Endometrial microvascular endothelial cells (primary cell): ENCODE measurements around the gene OR2K2. TPM values are rescaled to one million over a fixed set of nuclear protein-coding genes. Genes with fewer than 3 reads are reported as not detected.
"Not testable (repeated sequence)": the region's sequence is repeated elsewhere in the genome, so short reads cannot be mapped to it uniquely, and the experiment has no call there.

ENCODE experiments used
- in situ Hi-C: cut with HindIII; loops from 2 replicates; pipeline ENCODE4 v1.10.0; 2017; ENCODE audit warnings: low sequenced_read_pairs, low pct_unique_long_range_greater_than_20kb; ENCODE audit errors: inconsistent ontology term
- total RNA-seq: library from RNA; depleted of rRNA; stranded (reverse); fragments of >200 nt; gene quantifications from one replicate; pipeline ENCODE4 v1.2.3, GENCODE V29; 2015; ENCODE audit errors: inconsistent ontology term

Gene OR2K2
- total RNA-seq, 1 donor from 2014 or later: not detected

GRCh38 chr9:111299599-111299966, 30.4 kb downstream of the OR2K2 start:
- in situ Hi-C loops: not testable (repeated sequence)

DNA sequence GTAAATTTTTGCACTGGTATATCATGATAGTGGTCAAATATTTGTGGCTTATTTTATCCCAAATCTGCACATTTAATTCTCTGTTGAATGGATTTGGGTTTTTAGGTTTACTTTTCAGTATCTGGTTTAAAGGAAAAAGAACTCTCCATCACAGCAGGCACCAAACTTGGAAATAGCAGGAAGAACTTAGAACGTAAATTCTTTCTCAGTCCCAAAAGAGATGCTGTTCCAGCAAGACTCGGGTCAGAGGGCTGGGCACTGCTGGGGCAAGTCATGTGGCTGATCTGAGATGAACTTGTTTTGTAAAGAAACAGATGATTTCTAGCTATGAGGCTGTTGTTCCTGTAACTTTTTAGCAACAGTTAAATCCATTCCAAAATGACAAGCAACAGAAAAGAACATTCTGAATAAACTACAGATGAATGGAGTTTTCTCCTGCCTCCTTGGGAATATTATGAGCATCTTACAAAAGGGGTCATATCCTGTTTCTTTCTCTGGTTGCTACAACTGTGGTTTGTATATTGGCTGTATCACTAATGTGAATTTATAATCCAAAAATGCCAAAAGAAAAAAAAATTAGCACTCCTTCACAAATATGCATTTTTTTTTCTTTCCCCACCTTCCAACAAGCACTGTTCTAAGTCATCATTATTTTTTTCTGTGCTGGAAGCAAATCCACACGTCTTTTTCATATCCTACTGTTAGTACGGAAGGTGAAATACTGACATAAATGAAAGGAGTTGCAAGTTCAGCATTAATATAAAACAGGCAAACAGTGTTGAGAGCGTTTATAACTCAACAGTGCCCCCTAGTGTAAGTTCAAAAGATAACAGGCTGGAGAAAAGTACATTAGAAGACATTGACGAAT, 31.1 kb downstream of the OR2K2 start:
- in situ Hi-C loops: no loop called here

DNA sequence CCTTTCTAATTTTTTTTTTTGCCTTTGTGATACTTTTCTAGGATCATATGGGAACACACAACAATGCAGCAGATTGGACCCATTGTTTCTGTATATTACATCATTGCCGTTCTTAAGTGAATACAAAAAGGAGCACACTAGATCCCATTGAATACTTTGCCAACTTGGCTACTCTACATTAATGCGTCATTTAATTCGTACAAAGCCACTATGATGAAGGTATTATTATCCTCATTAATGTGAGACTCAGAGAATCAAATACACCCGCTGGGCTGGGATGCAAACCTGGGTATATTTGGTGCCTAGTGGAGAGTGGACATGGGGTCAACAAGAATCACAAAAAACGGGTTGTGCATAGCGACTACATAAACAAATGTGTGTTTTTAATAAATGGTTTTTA, 31.9 kb downstream of the OR2K2 start:
- in situ Hi-C loops: no loop called here

- in situ Hi-C loops: no loop called here
Measured at GRCh38 chr9:111297066-111297824, 32.8 kb downstream of the OR2K2 start.

DNA sequence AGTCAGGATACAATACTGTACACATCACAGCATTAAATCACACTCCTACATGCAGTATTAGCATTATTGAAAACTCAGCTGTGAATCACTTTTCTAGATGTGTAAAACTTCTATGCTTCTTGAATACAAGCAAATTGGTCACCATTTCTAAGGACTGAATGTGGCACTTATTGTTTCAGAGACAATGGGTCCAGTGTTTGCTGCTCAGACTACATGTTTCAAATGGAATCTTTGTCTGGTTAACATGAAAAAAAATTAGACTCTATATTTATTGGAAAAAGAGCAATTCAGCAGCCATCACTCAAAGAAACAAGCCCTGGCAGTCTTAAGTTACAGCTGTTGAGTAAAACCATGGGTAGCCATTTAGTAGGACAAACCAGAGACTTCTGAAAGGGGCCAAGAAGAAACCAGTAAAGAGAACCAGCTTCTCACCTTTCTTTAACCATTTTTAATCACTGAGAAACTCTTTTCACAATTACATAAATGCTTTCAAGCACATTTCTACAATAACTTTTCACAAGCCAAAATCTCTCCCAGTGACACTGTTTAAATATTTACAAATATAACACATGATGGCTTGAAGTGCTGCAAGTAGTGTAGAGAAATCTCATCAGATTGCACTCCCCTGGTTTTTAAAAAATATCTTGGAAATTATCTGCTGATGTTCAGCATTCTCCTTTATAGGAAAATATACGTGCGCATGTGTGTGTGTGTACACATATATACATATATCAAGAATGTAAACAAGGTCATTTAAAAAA, 35.2 kb downstream of the OR2K2 start:
- in situ Hi-C loops: no loop called here

DNA sequence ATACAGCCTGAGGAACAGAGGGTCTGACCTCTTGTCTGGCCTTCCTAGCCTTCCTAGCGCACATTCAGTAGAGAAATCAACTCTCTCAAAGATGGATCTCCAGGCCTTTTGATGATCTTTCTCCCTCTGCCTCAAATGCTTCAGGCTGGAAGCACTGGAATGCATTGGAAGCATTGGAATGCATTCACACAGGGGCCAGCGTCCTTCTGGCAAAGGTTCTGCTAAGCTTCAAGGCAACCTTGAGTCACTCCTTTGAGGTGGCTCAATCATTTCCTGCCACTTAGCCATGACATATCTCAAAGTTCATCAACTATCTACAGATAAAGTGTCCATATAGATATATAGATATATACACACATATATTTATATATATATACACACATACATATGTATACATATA, 42.9 kb downstream of the OR2K2 start:
- in situ Hi-C loops: no loop called here

- in situ Hi-C loops: no loop called here
Measured at GRCh38 chr9:111284703-111285102, 45.3 kb downstream of the OR2K2 start.

DNA sequence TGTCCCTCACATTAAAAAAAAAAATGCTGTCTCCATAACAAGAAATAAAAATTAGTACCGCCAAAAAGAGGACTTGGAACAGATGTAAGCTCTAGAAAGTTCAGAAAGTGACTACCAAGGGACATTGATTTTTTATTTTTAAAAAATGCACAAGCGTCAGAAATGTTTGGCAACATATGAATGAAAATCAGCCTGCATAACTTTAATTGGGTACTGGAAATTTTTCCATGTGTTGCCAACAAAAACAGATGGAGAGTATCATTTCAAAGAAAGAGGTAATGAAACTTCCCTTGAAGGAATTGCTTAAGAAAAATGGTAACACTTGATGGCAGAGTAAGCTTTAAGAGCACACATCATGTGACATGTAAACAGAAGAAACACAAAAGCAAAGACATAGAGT, 47.2 kb downstream of the OR2K2 start:
- in situ Hi-C loops: no loop called here

DNA sequence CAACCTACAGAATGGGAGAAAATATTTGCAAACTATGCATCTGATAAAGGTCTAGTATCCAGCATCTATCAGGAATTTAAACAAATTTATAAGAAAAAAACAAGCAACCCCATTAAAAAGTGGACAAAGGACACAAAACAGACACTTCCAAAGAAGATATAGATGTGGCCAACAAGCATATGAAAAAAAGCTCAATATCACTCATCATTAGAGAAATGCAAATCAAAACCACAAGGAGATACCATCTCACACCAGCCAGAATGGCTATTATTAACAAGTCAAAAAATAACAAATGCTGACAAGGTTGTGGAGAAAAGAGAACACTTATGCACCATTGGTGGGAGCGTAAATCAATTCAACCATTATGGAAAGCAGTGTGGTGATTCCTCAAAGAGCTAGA, 49.2 kb downstream of the OR2K2 start:
- in situ Hi-C loops: not testable (repeated sequence)

Other genes with a start within 250 kb of the OR2K2 start
- 58.8 TPM for gene ECPAS, start 154.2 kb upstream of the OR2K2 start, total RNA-seq
- gene ZNF483, start 195.0 kb upstream of the OR2K2 start, total RNA-seq: 1.7 TPM